Right atrium auricular region (tissue), 2 donors: ENCODE results near the gene MINAR1. TPM values are rescaled to one million over a fixed set of nuclear protein-coding genes. Genes with fewer than 3 reads are reported as not detected.

Source experiments
- DNase-seq: peaks from one replicate; pipeline ENCODE4 v3.0.0-alpha.2; 2019; ENCODE audit warnings: low spot score
- H3K27ac ChIP-seq, 2 donors: fragments of 200-600 bp; sonication (generic); 1 replicate in 1 of 2; 2 replicates in 1 of 2; pipeline ENCODE4 v1.5.1; 2016 to 2019
- H3K27me3 ChIP-seq, 2 donors: fragments of 200-600 bp; sonication (generic); one replicate each; pipeline versions ENCODE4 v1.5.1 to v1.6.0; 2017 to 2019
- H3K36me3 ChIP-seq: fragments of 200-600 bp; sonication (generic); one replicate; pipeline ENCODE4 v1.5.1; 2016
- H3K4me1 ChIP-seq, 2 donors: fragments of 200-600 bp; sonication (generic); one replicate each; pipeline versions ENCODE4 v1.5.1 to v1.6.0; 2017 to 2019
- H3K4me3 ChIP-seq, 2 donors: fragments of 200-600 bp; sonication (generic); 1 replicate in 1 of 2; 2 replicates in 1 of 2; pipeline ENCODE4 v1.5.1; 2017 to 2019; ENCODE audit warnings: mild to moderate bottlenecking in 1 of 2, moderate library complexity in 1 of 2
- H3K9me3 ChIP-seq, 2 donors: fragments of 200-600 bp; sonication (generic); one replicate each; pipeline ENCODE4 v1.5.1; 2019
- CTCF ChIP-seq, 2 donors: fragments of 200-600 bp; sonication (generic); IDR thresholded peaks; one replicate each; pipeline ENCODE4 v1.5.1; 2019; ENCODE audit warnings: antibody characterized with exemption in 2 of 2
- total RNA-seq, 2 donors: library from RNA; depleted of rRNA; stranded (reverse); fragments of >200 nt; gene quantifications; one replicate each; pipeline ENCODE4 v1.1.0, GENCODE V29; 2016

Gene MINAR1
- total RNA-seq, 2 donors from 2014 or later: 0.07 to 0.20 TPM

DNA sequence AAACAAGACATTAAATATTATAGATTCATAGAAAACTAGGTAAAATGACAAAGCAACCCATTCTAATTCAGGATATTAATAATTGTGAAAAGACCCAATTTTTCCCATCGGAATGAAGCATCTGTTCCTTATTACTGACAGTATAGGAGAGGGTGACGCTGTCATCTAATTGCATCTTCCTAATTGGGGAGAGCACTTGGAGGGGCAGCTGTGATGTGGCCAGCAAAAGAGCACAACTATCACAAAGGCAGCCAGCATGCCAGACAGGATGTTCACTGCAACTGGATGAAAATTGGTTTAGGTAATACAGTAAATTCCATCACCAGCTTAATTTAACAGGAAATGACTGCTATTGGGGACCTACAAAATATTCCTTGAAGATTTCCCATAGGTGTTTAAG is 21.9 kb upstream of the MINAR1 start:
- no peaks in the 10 kb centered on the region for H3K27me3 ChIP-seq
- DNase-seq: no peak
- no peak for TF ChIP-seq CTCF (IDR thresholded peaks at IDR 0.05)
- H3K27ac ChIP-seq: no peak overlapping the region
- H3K9me3 ChIP-seq: no peaks in the 10 kb centered on the region
- no peak overlapping the region for H3K4me3 ChIP-seq
- H3K36me3 ChIP-seq: no peaks in the 10 kb centered on the region
- H3K4me1 ChIP-seq: no peaks in the 10 kb centered on the region

- no peak for TF ChIP-seq CTCF (IDR thresholded peaks at IDR 0.05)
- H3K4me3 ChIP-seq: no peak overlapping the region
- H3K27me3 ChIP-seq: no peaks in the 10 kb centered on the region
- no peaks in the 10 kb centered on the region for H3K9me3 ChIP-seq
- no peaks in the 10 kb centered on the region for H3K4me1 ChIP-seq
- DNase-seq: no peak
- H3K27ac ChIP-seq: no peak overlapping the region
- H3K36me3 ChIP-seq: no peaks in the 10 kb centered on the region
Measured at GRCh38 chr15:79412010-79412409, 20.1 kb upstream of the MINAR1 start.

DNA sequence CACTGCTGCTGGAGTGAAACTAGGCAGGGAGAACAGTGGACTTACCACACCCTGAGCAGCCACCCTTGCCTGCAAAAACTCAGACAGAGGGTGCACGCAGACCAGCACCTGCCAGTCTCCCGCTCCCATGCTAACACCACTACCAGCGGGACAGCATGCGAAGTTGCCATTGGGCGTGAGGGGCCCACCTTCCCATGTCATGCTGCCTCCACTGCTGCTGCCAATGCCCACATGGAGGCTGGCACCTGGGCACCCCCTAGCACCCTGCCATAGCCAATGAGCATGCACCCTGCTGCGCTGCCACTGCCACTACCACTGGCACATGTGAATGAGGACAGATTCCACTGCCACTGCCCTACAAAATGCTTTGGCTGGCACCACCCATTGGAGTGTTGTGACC is 19.7 kb upstream of the MINAR1 start:
- Histone ChIP-seq H3K27ac (no peak overlapping the region), H3K9me3 (no peaks in the 10 kb centered on the region), H3K4me1 (no peaks in the 10 kb centered on the region), H3K27me3 (no peaks in the 10 kb centered on the region), H3K4me3 (no peak overlapping the region), H3K36me3 (no peaks in the 10 kb centered on the region)
- DNase-seq: no peak
- no peak for TF ChIP-seq CTCF (IDR thresholded peaks at IDR 0.05)

DNA sequence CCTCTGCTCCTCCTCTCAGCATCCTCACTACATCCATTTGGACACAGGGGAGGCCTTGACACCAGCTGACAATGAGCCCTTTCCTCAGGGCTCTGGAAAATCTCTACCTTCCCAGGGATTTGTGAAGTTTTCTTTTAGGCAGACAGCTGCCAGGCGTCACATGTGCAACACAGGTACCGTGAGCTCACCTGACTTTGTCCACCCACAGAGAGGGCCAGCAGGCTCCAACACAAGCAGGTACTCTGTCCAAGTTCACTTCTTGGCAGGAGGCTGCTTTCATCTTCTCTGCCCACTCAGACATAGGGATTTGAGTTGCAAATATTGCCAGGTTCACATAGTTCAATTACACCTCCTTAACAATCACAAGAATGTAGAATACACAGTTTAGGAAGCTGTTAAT is 15.3 kb upstream of the MINAR1 start:
- no peak for TF ChIP-seq CTCF (IDR thresholded peaks at IDR 0.05)
- no peaks in the 10 kb centered on the region for H3K9me3 ChIP-seq
- peaks cover 0 to 3% of the 10 kb centered on the region in 2 donors for H3K4me1 ChIP-seq
- no peak overlapping the region for H3K27ac ChIP-seq
- no peak overlapping the region for H3K4me3 ChIP-seq
- no peak for DNase-seq
- no peaks in the 10 kb centered on the region for H3K27me3 ChIP-seq
- no peaks in the 10 kb centered on the region for H3K36me3 ChIP-seq

GRCh38 chr15:79418693-79419279 is 13.3 kb upstream of the MINAR1 start:
- no peak for TF ChIP-seq CTCF (IDR thresholded peaks at IDR 0.05)
- DNase-seq: no peak
- H3K9me3 ChIP-seq: no peaks in the 10 kb centered on the region
- no peaks in the 10 kb centered on the region for H3K36me3 ChIP-seq
- no peak overlapping the region for H3K27ac ChIP-seq
- peaks cover 0 to 3% of the 10 kb centered on the region in 2 donors for H3K4me1 ChIP-seq
- no peak overlapping the region for H3K4me3 ChIP-seq
- H3K27me3 ChIP-seq: no peaks in the 10 kb centered on the region
